ENCODE results near the gene DNAJC18.

DNA sequence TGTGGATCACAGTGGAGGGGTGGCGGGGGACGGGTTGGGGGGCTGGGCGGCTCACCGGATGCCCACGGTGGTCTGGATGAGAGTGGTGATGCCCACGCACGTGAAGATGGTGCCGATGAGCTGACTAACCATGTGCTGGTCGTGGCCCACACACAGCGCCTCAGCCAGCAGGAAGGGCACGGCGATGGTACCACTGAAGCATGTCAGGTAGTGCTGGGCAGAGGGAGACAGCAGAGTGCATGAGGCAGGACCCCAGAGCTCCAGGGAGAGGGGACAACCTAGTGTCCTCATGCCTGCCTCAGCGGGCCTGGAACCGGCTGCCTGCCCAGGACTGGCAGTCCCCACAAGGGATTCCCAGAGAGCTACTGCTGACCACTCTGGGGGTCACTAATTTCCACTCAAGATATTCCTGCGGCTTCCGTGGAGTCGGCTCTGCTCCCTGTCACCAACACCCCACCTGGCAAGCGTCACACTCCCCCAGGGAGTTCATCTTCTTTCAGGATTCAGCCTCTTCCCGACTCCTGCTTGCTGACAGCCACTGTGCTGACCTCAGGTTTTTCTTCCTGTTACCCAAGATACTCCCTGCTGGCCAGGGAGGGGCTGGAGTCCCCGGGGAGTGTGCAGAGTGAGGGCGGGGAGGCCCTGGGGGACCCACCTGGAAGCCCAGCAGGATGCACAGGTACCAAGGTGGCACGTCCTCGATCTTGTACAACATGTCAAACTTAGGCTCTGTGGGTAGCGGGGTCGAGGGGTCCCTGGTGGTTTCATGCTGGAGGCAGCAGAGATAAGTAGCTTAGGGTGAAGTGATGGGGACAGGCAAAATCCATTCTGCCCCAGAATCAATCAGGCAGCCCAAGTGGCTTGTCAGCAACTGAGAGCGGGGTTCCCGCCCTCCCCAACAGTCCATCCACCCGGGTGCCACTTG is 57.2 kb downstream of the DNAJC18 start:
- TF ChIP-seq POLR2A (IDR thresholded peaks at IDR 0.05): no peak
- TF ChIP-seq, protein P1, sequence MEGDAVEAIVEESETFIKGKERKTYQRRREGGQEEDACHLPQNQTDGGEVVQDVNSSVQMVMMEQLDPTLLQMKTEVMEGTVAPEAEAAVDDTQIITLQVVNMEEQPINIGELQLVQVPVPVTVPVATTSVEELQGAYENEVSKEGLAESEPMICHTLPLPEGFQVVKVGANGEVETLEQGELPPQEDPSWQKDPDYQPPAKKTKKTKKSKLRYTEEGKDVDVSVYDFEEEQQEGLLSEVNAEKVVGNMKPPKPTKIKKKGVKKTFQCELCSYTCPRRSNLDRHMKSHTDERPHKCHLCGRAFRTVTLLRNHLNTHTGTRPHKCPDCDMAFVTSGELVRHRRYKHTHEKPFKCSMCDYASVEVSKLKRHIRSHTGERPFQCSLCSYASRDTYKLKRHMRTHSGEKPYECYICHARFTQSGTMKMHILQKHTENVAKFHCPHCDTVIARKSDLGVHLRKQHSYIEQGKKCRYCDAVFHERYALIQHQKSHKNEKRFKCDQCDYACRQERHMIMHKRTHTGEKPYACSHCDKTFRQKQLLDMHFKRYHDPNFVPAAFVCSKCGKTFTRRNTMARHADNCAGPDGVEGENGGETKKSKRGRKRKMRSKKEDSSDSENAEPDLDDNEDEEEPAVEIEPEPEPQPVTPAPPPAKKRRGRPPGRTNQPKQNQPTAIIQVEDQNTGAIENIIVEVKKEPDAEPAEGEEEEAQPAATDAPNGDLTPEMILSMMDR (IDR thresholded peaks at IDR 0.05): no peak
